H9 (cell line): ENCODE results near the gene PSKH1. TPM values are rescaled to one million over a fixed set of nuclear protein-coding genes. Genes with fewer than 3 reads are reported as not detected.

Experiments
- DNase-seq: peaks from one replicate; pipeline ENCODE4 v3.0.0-alpha.2; 2017
- H2AFZ ChIP-seq: one replicate; pipeline ENCODE4 v1.6.1; 2013; ENCODE audit warnings: mild to moderate bottlenecking, low read length, control low read depth, moderate library complexity
- H2AK5ac ChIP-seq: 2 replicates; pipeline ENCODE4 v1.6.1; 2013; ENCODE audit warnings: low read length, control low read depth, mixed read lengths; ENCODE audit not compliant: insufficient read length
- H2BK120ac ChIP-seq: one replicate; pipeline ENCODE4 v1.6.1; 2013; ENCODE audit warnings: low read depth, mild to moderate bottlenecking, low read length, control low read depth, inconsistent platforms; ENCODE audit not compliant: poor library complexity, severe bottlenecking
- H2BK12ac ChIP-seq: 2 replicates; pipeline ENCODE4 v1.6.1; 2013; ENCODE audit warnings: low read length, control low read depth, mixed read lengths, low read depth; ENCODE audit not compliant: insufficient read length
- H2BK15ac ChIP-seq: 2 replicates; pipeline ENCODE4 v1.6.1; 2013; ENCODE audit warnings: low read depth, low read length, control low read depth
- H2BK20ac ChIP-seq: one replicate; pipeline ENCODE4 v1.6.1; 2013; ENCODE audit warnings: low read depth, mild to moderate bottlenecking, low read length, control low read depth, inconsistent platforms; ENCODE audit not compliant: poor library complexity, severe bottlenecking
- H2BK5ac ChIP-seq: 2 replicates; pipeline ENCODE4 v1.6.1; 2013; ENCODE audit warnings: low read length, control low read depth, mixed read lengths; ENCODE audit not compliant: insufficient read length
- H3K14ac ChIP-seq: 2 replicates; pipeline ENCODE4 v1.6.1; 2013; ENCODE audit warnings: low read length, control low read depth; ENCODE audit not compliant: insufficient read depth
- H3K18ac ChIP-seq: 2 replicates; pipeline ENCODE4 v1.6.1; 2013; ENCODE audit warnings: low read depth, mild to moderate bottlenecking, mixed read lengths, low read length, control low read depth; ENCODE audit not compliant: insufficient read length
- H3K23ac ChIP-seq: 2 replicates; pipeline ENCODE4 v1.6.1; 2013; ENCODE audit warnings: low read length, control low read depth, mixed read lengths, low read depth; ENCODE audit not compliant: insufficient read length
- H3K23me2 ChIP-seq: 2 replicates; pipeline ENCODE4 v1.6.1; 2013; ENCODE audit warnings: low read depth, mild to moderate bottlenecking, mixed read lengths, low read length, control low read depth; ENCODE audit not compliant: insufficient read length, poor library complexity, severe bottlenecking
- H3K27ac ChIP-seq: 2 replicates; pipeline ENCODE4 v1.5.1; 2013; ENCODE audit warnings: low read length, control low read depth, mixed read lengths, low read depth; ENCODE audit not compliant: insufficient read length
- H3K27me3 ChIP-seq: 2 replicates; pipeline ENCODE4 v1.6.1; 2013; ENCODE audit warnings: low read length, control low read depth, inconsistent platforms; ENCODE audit not compliant: insufficient read depth
- H3K4ac ChIP-seq: 2 replicates; pipeline ENCODE4 v1.6.1; 2013; ENCODE audit warnings: low read depth, mild to moderate bottlenecking, control low read depth, inconsistent platforms, low read length, moderate library complexity
- H3K4me1 ChIP-seq: 2 replicates; pipeline ENCODE4 v1.6.1; 2013; ENCODE audit warnings: low read length, control low read depth, inconsistent platforms; ENCODE audit not compliant: insufficient read depth
- H3K4me2 ChIP-seq: 2 replicates; pipeline ENCODE4 v1.6.1; 2013; ENCODE audit warnings: low read length, control low read depth, mixed read lengths; ENCODE audit not compliant: insufficient read length, insufficient read depth
- H3K56ac ChIP-seq: 2 replicates; pipeline ENCODE4 v1.6.1; 2013; ENCODE audit warnings: low read depth, mild to moderate bottlenecking, mixed read lengths, low read length, control low read depth; ENCODE audit not compliant: insufficient read length
- H3K79me1 ChIP-seq: 2 replicates; pipeline ENCODE4 v1.6.1; 2013; ENCODE audit warnings: low read depth, mild to moderate bottlenecking, moderate library complexity, low read length, control low read depth, inconsistent platforms; ENCODE audit not compliant: insufficient read depth, poor library complexity, severe bottlenecking
- H3K79me2 ChIP-seq: 2 replicates; pipeline ENCODE4 v1.6.1; 2013; ENCODE audit warnings: low read length, control low read depth, inconsistent platforms; ENCODE audit not compliant: insufficient read depth
- H3K9ac ChIP-seq: 2 replicates; pipeline ENCODE4 v1.6.1; 2013; ENCODE audit warnings: low read length, control low read depth, mixed read lengths; ENCODE audit not compliant: insufficient read length; ENCODE audit errors: extremely low read depth
- H3K9me3 ChIP-seq: one replicate; pipeline ENCODE4 v1.6.1; 2013; ENCODE audit warnings: low read depth, low read length, inconsistent platforms; ENCODE audit not compliant: control insufficient read depth
- H3T11ph ChIP-seq: one replicate; pipeline ENCODE4 v1.6.1; 2013; ENCODE audit warnings: mild to moderate bottlenecking, low read length, control low read depth, inconsistent platforms
- H4K20me1 ChIP-seq: one replicate; pipeline ENCODE4 v1.6.1; 2013; ENCODE audit not compliant: control insufficient read depth, insufficient read length, insufficient read depth
- H4K5ac ChIP-seq: 2 replicates; pipeline ENCODE4 v1.6.1; 2013; ENCODE audit warnings: low read depth, mild to moderate bottlenecking, mixed read lengths, low read length, control low read depth; ENCODE audit not compliant: insufficient read length
- H4K8ac ChIP-seq: replicated peaks from 2 replicates; pipeline ENCODE4 v1.6.1; 2013; ENCODE audit warnings: low read length, control low read depth, mixed read lengths, low read depth; ENCODE audit not compliant: insufficient read length
- H4K91ac ChIP-seq: 2 replicates; pipeline ENCODE4 v1.6.1; 2013; ENCODE audit warnings: low read depth, mild to moderate bottlenecking, moderate library complexity, mixed read lengths, low read length, control low read depth; ENCODE audit not compliant: insufficient read length
- H3K27ac Mint-ChIP-seq, 3 experiments: 2 replicates in 2 of 3; 3 replicates in 1 of 3; pipeline ENCODE4 v1.8.0; 2020 to 2021; ENCODE audit warnings: mixed read lengths in 3 of 3, mild to moderate bottlenecking in 1 of 3, moderate library complexity in 1 of 3
- H3K27me3 Mint-ChIP-seq: 2 replicates; pipeline ENCODE4 v1.8.0; 2021; ENCODE audit warnings: low read depth, mild to moderate bottlenecking, moderate library complexity, mixed read lengths
- H3K36me3 Mint-ChIP-seq, 3 experiments: 2 replicates in 2 of 3; 3 replicates in 1 of 3; pipeline ENCODE4 v1.8.0; 2020 to 2021; ENCODE audit warnings: low read depth in 3 of 3, mixed read lengths in 3 of 3; ENCODE audit not compliant: insufficient read depth in 1 of 3
- H3K4me1 Mint-ChIP-seq, 2 experiments: 2 replicates each; pipeline ENCODE4 v1.8.0; 2020; ENCODE audit warnings: mixed read lengths in 2 of 2
- H3K4me3 Mint-ChIP-seq, 2 experiments: 2 replicates in 1 of 2; 3 replicates in 1 of 2; pipeline ENCODE4 v1.8.0; 2020 to 2021; ENCODE audit warnings: mild to moderate bottlenecking in 2 of 2, mixed read lengths in 2 of 2, moderate library complexity in 1 of 2
- H3K9me3 Mint-ChIP-seq, 2 experiments: 2 replicates in 1 of 2; 3 replicates in 1 of 2; pipeline ENCODE4 v1.8.0; 2020; ENCODE audit warnings: mild to moderate bottlenecking in 2 of 2, mixed read lengths in 2 of 2, moderate library complexity in 1 of 2
- CTCF ChIP-seq: fragments of 200-600 bp; sonication (generic); conservative IDR thresholded peaks from 3 replicates; pipeline ENCODE4 v1.8.0; 2021; ENCODE audit warnings: antibody characterized with exemption, mild to moderate bottlenecking
- WGBS: extraction: QIAGEN DNeasy Blood & Tissue Kit; methylation state at CpG from one replicate; pipeline ENCODE4 v1.1.7; 2013; ENCODE audit warnings: missing lambda C conversion rate, low lambda C conversion rate, mixed read lengths; ENCODE audit not compliant: insufficient read length; ENCODE audit errors: extremely low coverage; 5-methylcytosine and 5-hydroxymethylcytosine counted together
- total RNA-seq: library from RNA; stranded (reverse); gene quantifications from 2 replicates; pipeline ENCODE4 v1.2.1, GENCODE V29; 2021

The PSKH1 gene
- total RNA-seq, 1 experiment from 2014 or later, result 29.1 TPM

DNA sequence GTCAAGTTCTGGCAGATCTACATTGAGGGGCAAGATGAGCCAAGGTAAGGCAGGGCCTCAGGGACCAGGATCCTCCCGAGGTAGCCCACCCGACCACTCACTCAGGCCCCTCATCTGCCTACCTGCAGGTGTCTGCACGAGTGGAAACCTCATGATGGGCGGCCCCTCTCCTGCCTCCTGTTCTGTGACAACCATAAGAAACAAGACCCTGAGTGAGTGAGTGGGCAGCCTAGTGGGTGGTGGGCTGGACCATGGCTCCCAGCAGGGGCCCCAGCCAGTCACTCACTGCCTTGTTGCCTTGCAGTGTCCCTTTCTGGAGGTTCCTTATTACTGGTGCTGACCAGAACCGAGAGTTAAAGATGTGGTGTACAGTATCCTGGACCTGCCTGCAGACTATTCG lies 14.8 kb upstream of the PSKH1 start:
- no peaks in the 10 kb centered on the region for H3K9me3 Mint-ChIP-seq
- no peaks in the 10 kb centered on the region; the same call in 1 of the 2 replicates for H3K4me1 ChIP-seq
- no peak overlapping the region for H2BK5ac ChIP-seq
- no peak overlapping the region for H4K91ac ChIP-seq
- H3K27ac Mint-ChIP-seq, result no peak overlapping the region
- no peak overlapping the region for H3K4me2 ChIP-seq
- no peak overlapping the region for H2BK120ac ChIP-seq
- no peak overlapping the region for H3K27ac ChIP-seq
- no peaks in the 10 kb centered on the region for H3K79me1 ChIP-seq
- H3K79me2 ChIP-seq, result peaks cover 2% of the 10 kb centered on the region; the same call in 1 of the 2 replicates
- H3K27me3 Mint-ChIP-seq, result no peaks in the 10 kb centered on the region
- no peak overlapping the region for H2AFZ ChIP-seq
- H3K4me3 Mint-ChIP-seq, result no peak overlapping the region
- H3K4ac ChIP-seq, result no peak overlapping the region
- H3K23ac ChIP-seq, result no peak overlapping the region
- peaks cover 8% of the 10 kb centered on the region for H3K23me2 ChIP-seq
- H3K14ac ChIP-seq, result no peak overlapping the region
- H3K9ac ChIP-seq, result no peak overlapping the region
- no peaks in the 10 kb centered on the region for H3K9me3 ChIP-seq
- H2BK15ac ChIP-seq, result no peak overlapping the region
- no peak overlapping the region for H3K56ac ChIP-seq
- H3K18ac ChIP-seq, result no peak overlapping the region
- H2BK20ac ChIP-seq, result no peak overlapping the region
- WGBS, result no CpG with 5 or more reads among the region's 6 CpGs
- H3K36me3 Mint-ChIP-seq, result peaks cover 26 to 73% (median 64%) of the 10 kb centered on the region in 3 experiments
- DNase-seq, result no peak
- no peak for TF ChIP-seq CTCF
- H4K8ac ChIP-seq, result no peak overlapping the region
- H3K4me1 Mint-ChIP-seq, result peaks cover 7 to 8% of the 10 kb centered on the region in 2 experiments
- H2BK12ac ChIP-seq, result no peak overlapping the region
- no peaks in the 10 kb centered on the region for H3K27me3 ChIP-seq
- no peak overlapping the region for H2AK5ac ChIP-seq
- H4K5ac ChIP-seq, result no peak overlapping the region
- no peak overlapping the region for H3T11ph ChIP-seq
- no peaks in the 10 kb centered on the region for H4K20me1 ChIP-seq
